HepG2 (cell line): ENCODE data around the gene NBL1. TPM values are rescaled to one million over a fixed set of nuclear protein-coding genes. Genes with fewer than 3 reads are reported as not detected.

Experiments
- ATAC-seq: fragments of 200-7000 bp; cut with Tn5 transposase; 3 replicates; pipeline ENCODE4 v1.9.1; 2020; ENCODE audit warnings: mild to moderate bottlenecking, moderate library complexity
- BruUV-seq: library from RNA; stranded (reverse); fragments of 400-500 nt; replicated peaks from 2 replicates; lab custom pipeline; 2021; lab: Mats Ljungman, UMichigan
- CTCF ChIA-PET: fragments of 300-600 bp; formaldehyde crosslinking; extraction: SDS; loops from one replicate; lab custom pipeline; 2021; ENCODE audit warnings: low total read pairs, inconsistent platforms, low intra/inter-chr PET ratio; lab: Yijun Ruan, JAX
- POLR2A ChIA-PET: fragments of 350-600 bp; sonication (Branson Sonifier 250); formaldehyde crosslinking; loops from one replicate; lab custom pipeline; 2020; ENCODE audit warnings: antibody characterized with exemption, inconsistent platforms; lab: Yijun Ruan, JAX
- DNase-seq: peaks from one replicate; pipeline ENCODE4 v3.0.0-alpha.2; 2015; ENCODE audit warnings: low spot score
- FAIRE-seq: peaks from 3 replicates; lab custom pipeline; 2011; peaks lifted over from hg19 to GRCh38; lab: Jason Lieb, UNC
- H2AFZ ChIP-seq: one replicate; pipeline ENCODE4 v1.6.1; 2011; ENCODE audit warnings: low read length, inconsistent platforms
- H3K27ac ChIP-seq: fragments of 300-600 bp; 3 replicates; pipeline ENCODE4 v1.8.0; 2011; ENCODE audit warnings: mixed run types, mild to moderate bottlenecking, mixed read lengths, low read length, inconsistent platforms; ENCODE audit not compliant: insufficient read depth; ENCODE audit errors: extremely low read length
- H3K27me3 ChIP-seq, 2 experiments: fragments of 200-600 bp in 1 of 2; 2 replicates in 1 of 2; 3 replicates in 1 of 2; pipeline versions ENCODE4 v1.6.0 to v1.8.0; 2011; ENCODE audit warnings: low read length in 2 of 2, mild to moderate bottlenecking in 2 of 2, moderate library complexity in 2 of 2, inconsistent platforms in 1 of 2; ENCODE audit not compliant: insufficient read depth in 2 of 2, control insufficient read depth in 1 of 2
- H3K36me3 ChIP-seq, 2 experiments: fragments of 200-600 bp in 1 of 2; replicated peaks in 1 of 2; 2 replicates in 1 of 2; 3 replicates in 1 of 2; pipeline versions ENCODE4 v1.5.1 to v1.8.0; 2011; ENCODE audit warnings: low read length in 2 of 2, inconsistent platforms in 1 of 2; ENCODE audit not compliant: insufficient read depth in 2 of 2, control insufficient read depth in 1 of 2
- H3K4me1 ChIP-seq: 2 replicates; pipeline ENCODE4 v1.5.1; 2012; ENCODE audit warnings: low read length, inconsistent platforms; ENCODE audit not compliant: insufficient read depth
- H3K4me2 ChIP-seq: 2 replicates; pipeline ENCODE4 v1.6.0; 2011; ENCODE audit warnings: low read depth, low read length, inconsistent platforms
- H3K4me3 ChIP-seq, 3 experiments: fragments of 200-600 bp in 1 of 3; sonication (generic), shearing (Covaris generic) in 1 of 3; replicated peaks in 1 of 3; 2 replicates each; pipeline ENCODE4 v1.5.1; 2011 to 2016; ENCODE audit warnings: low read length in 3 of 3, inconsistent platforms in 2 of 3, low read depth in 2 of 3, mild to moderate bottlenecking in 2 of 3, control low read depth in 1 of 3, mixed read lengths in 1 of 3; ENCODE audit not compliant: insufficient read depth in 1 of 3
- H3K79me2 ChIP-seq: one replicate; pipeline ENCODE4 v1.6.1; 2011; ENCODE audit warnings: low read length, inconsistent platforms; ENCODE audit not compliant: insufficient read depth
- H3K9ac ChIP-seq: 2 replicates; pipeline ENCODE4 v1.6.0; 2011; ENCODE audit warnings: mild to moderate bottlenecking, low read depth, low read length, inconsistent platforms; ENCODE audit not compliant: insufficient read depth
- H3K9me3 ChIP-seq: 2 replicates; pipeline ENCODE4 v1.5.1; 2012; ENCODE audit warnings: mild to moderate bottlenecking, low read length
- H4K20me1 ChIP-seq: 2 replicates; pipeline ENCODE4 v1.6.0; 2011; ENCODE audit warnings: inconsistent platforms, mild to moderate bottlenecking, low read length, moderate library complexity; ENCODE audit not compliant: insufficient read depth
- AHDC1 ChIP-seq: sonication (generic); formaldehyde crosslinking; IDR thresholded peaks from 2 replicates; pipeline ENCODE4 v1.5.1; 2020; ENCODE audit warnings: mild to moderate bottlenecking, missing genetic modification reagents, borderline replicate concordance
- CHD4 ChIP-seq: fragments of 200-600 bp; sonication (generic); IDR thresholded peaks from 2 replicates; pipeline ENCODE4 v1.7.0; 2017; ENCODE audit warnings: mild to moderate bottlenecking, low read length, borderline replicate concordance
- DBP ChIP-seq: sonication (generic); formaldehyde crosslinking; IDR thresholded peaks from 2 replicates; pipeline ENCODE4 v1.4.0; 2020; ENCODE audit warnings: missing genetic modification reagents; ENCODE audit errors: not compliant biosample characterization
- ERF ChIP-seq: IDR thresholded peaks from 2 replicates; pipeline ENCODE4 v1.6.1; 2018; ENCODE audit warnings: missing biosample characterization, missing genetic modification reagents
- HMG20A ChIP-seq: IDR thresholded peaks from 2 replicates; pipeline ENCODE4 v1.6.1; 2016; ENCODE audit warnings: borderline replicate concordance
- ISL2 ChIP-seq: sonication (generic); formaldehyde crosslinking; IDR thresholded peaks from 2 replicates; pipeline ENCODE4 v1.5.0; 2020; ENCODE audit warnings: missing genetic modification reagents
- KDM4B ChIP-seq: sonication (generic); formaldehyde crosslinking; IDR thresholded peaks from 2 replicates; pipeline ENCODE4 v1.4.0; 2020; ENCODE audit warnings: missing genetic modification reagents
- KLF16 ChIP-seq, 2 experiments: sonication (generic) in 1 of 2; formaldehyde crosslinking in 1 of 2; IDR thresholded peaks; 2 replicates each; pipeline versions ENCODE4 v1.6.1 to v1.8.0; 2016 to 2023; ENCODE audit warnings: missing genetic modification reagents in 2 of 2, missing compliant biosample characterization in 1 of 2
- MIER2 ChIP-seq: IDR thresholded peaks from 2 replicates; pipeline ENCODE4 v1.6.1; 2016; ENCODE audit warnings: missing biosample characterization, missing genetic modification reagents
- NR3C1 ChIP-seq: sonication (generic); formaldehyde crosslinking; IDR thresholded peaks from 2 replicates; pipeline ENCODE4 v1.4.0; 2020; ENCODE audit warnings: missing genetic modification reagents
- YEATS2 ChIP-seq: sonication (generic); formaldehyde crosslinking; IDR thresholded peaks from 2 replicates; pipeline ENCODE4 v1.4.0; 2020; ENCODE audit warnings: missing genetic modification reagents, borderline replicate concordance
- ZFX ChIP-seq: sonication (generic); formaldehyde crosslinking; IDR thresholded peaks from 2 replicates; pipeline ENCODE4 v1.4.0; 2020; ENCODE audit warnings: mild to moderate bottlenecking, low read depth, missing genetic modification reagents, moderate library complexity
- ZNF503 ChIP-seq: sonication (generic); formaldehyde crosslinking; IDR thresholded peaks from 2 replicates; pipeline ENCODE4 v1.4.0; 2020; ENCODE audit warnings: missing genetic modification reagents
- ZNF567 ChIP-seq: sonication (generic); formaldehyde crosslinking; IDR thresholded peaks from 2 replicates; pipeline ENCODE4 v1.8.1; 2023; ENCODE audit warnings: mild to moderate bottlenecking, missing genetic modification reagents, borderline replicate concordance
- ZNF614 ChIP-seq: IDR thresholded peaks from 2 replicates; pipeline ENCODE4 v1.6.1; 2018; ENCODE audit warnings: missing biosample characterization, missing genetic modification reagents, inconsistent platforms, borderline replicate concordance
- WGBS: methylation state at CpG from one replicate; pipeline ENCODE4 v1.1.6; 2017; ENCODE audit warnings: low lambda C conversion rate; 5-methylcytosine and 5-hydroxymethylcytosine counted together
- in situ Hi-C: cut with HindIII; loops from 2 replicates; pipeline ENCODE4 v1.10.0; 2017; ENCODE audit warnings: low pct_unique_long_range_greater_than_20kb; ENCODE audit not compliant: extremely low pct_ligation_motif_present
- intact Hi-C: fragments of 100-400 bp; cut with micrococcal nuclease; formaldehyde crosslinking; loops from one replicate; pipeline ENCODE4 v1.10.0; 2022; ENCODE audit not compliant: unreplicated experiment
- polyA plus RNA-seq, 8 experiments: library from polyadenylated mRNA; depleted of rRNA in 3 of 8; stranded (reverse) in 7 of 8; unstranded in 1 of 8; fragments of >200 nt; fragmentation: Illumina TruSeq in 4 of 8; extraction: Trizol in 4 of 8; gene quantifications; 2 replicates each; pipeline versions ENCODE4 v1.2.1 to v1.2.3, GENCODE V29; 2011 to 2016; ENCODE audit warnings: low read depth in 4 of 8, missing spikeins in 1 of 8, mixed read lengths in 1 of 8; ENCODE audit not compliant: insufficient read depth in 1 of 8
- total RNA-seq, 5 experiments: library from RNA; depleted of rRNA; stranded (reverse); fragments of >200 nt; fragmentation: Illumina TruSeq; extraction: Trizol; gene quantifications; 2 replicates each; pipeline ENCODE4 v1.2.3, GENCODE V29; 2016; ENCODE audit warnings: low read depth in 1 of 5

NBL1 gene
- total and polyA plus RNA-seq, 2 of the 13 experiments (the other 11 are each of a cell fraction or from before 2014, with no cell fraction given), result 2.7 to 13.8 TPM

GRCh38 chr1:19619697-19620384 is 24.3 kb upstream of the NBL1 start:
- peak overlapping the region; percentile 21; the same call in 1 of the 2 replicates for H3K9ac ChIP-seq
- ChIA-PET CTCF (no interaction called here), POLR2A (interaction anchor here (1.0 to 1.4 kb wide), 5 partner anchors 11 to 23 kb away, joined by 3 to 10 read pairs (median 3); a partner anchor contains a TSS)
- no peak overlapping the region; a peak in 1 of 6 replicates for H3K4me3 ChIP-seq
- FAIRE-seq (peak; percentile 92), ATAC-seq (peak; percentile 98), DNase-seq (peak; percentile 97)
- H3K79me2 ChIP-seq, result peaks cover 12% of the 10 kb centered on the region
- intact Hi-C loops (loop anchor here (1.0 kb wide), 1 partner anchor 20 kb away; no protein-coding TSS in a partner anchor), in situ Hi-C loops (no loop called here)
- peak overlapping the region; percentile 58 for H3K4me2 ChIP-seq
- no peaks in the 10 kb centered on the region for H3K9me3 ChIP-seq
- no peak overlapping the region for H2AFZ ChIP-seq
- no peaks in the 10 kb centered on the region for H3K27me3 ChIP-seq
- WGBS, result 9% methylated on average over 3 of the region's 3 CpGs
- H3K27ac ChIP-seq, result peak overlapping the region; percentile 84
- H4K20me1 ChIP-seq, result no peaks in the 10 kb centered on the region; the same call in 1 of the 2 replicates
- H3K4me1 ChIP-seq, result peaks cover 72% of the 10 kb centered on the region
- peaks cover 0 to 3% of the 10 kb centered on the region in 2 experiments; a peak in 3 of 5 replicates for H3K36me3 ChIP-seq
- no TSS peak for BruUV-seq
- TF ChIP-seq ZNF614, result peak; percentile 73; the same call in 1 of the 2 replicates
- TF ChIP-seq MIER2 (CRISPR knock-in tag), result peak; percentile 65
- TF ChIP-seq ZNF503 (CRISPR knock-in tag), result peak; percentile 95
- TF ChIP-seq ISL2 (CRISPR knock-in tag), result peak; percentile 90
- peak; percentile 92; the same call in 1 of the 2 replicates for TF ChIP-seq HMG20A
- no peak for TF ChIP-seq KDM4B (CRISPR knock-in tag)
- TF ChIP-seq AHDC1 (CRISPR knock-in tag), result peak; percentile 78; the same call in 1 of the 2 replicates
- TF ChIP-seq NR3C1, result no peak
- peak in 1 of 2 experiments; percentile 42; a peak in 1 of 4 replicates for TF ChIP-seq KLF16 (CRISPR knock-in tag; IDR thresholded peaks at IDR 0.05)
- peak; percentile 82 for TF ChIP-seq ERF (CRISPR knock-in tag)
- TF ChIP-seq ZFX (CRISPR knock-in tag), result peak; percentile 32; the same call in 1 of the 2 replicates
- TF ChIP-seq ZNF567, result no peak
- TF ChIP-seq CHD4, result 0 out of 2 replicates have a peak, but pooled peaks have one; percentile 15
- TF ChIP-seq DBP (CRISPR knock-in tag), result no peak
- peak; percentile 46; the same call in 1 of the 2 replicates for TF ChIP-seq YEATS2 (CRISPR knock-in tag)
